Activated B cell treated with CpG ODN at 0.5 μM for 24 hours (primary cell): Measurements from ENCODE around the gene INTS6. TPM values are rescaled to one million over a fixed set of nuclear protein-coding genes. Genes with fewer than 3 reads are reported as not detected.

Source experiments
- ATAC-seq: fragments of 200-7000 bp; cut with Tn5 transposase; one replicate; pipeline ENCODE4 v1.10.0; 2021; ENCODE audit warnings: low read depth, mild to moderate bottlenecking, moderate library complexity
- CTCF ChIA-PET: fragments of 350-600 bp; sonication (Branson Sonifier 250); formaldehyde crosslinking; loops from one replicate; lab custom pipeline; 2021; ENCODE audit warnings: antibody characterized with exemption; lab: Charles Lee
- POLR2A ChIA-PET: fragments of 350-600 bp; sonication (Branson Sonifier 250); formaldehyde crosslinking; loops from one replicate; lab custom pipeline; 2021; ENCODE audit warnings: antibody characterized with exemption; lab: Charles Lee
- DNase-seq: peaks from one replicate; pipeline ENCODE4 v3.0.0; 2022
- H3K27ac Mint-ChIP-seq: one replicate; pipeline ENCODE4 v1.8.0; 2020; ENCODE audit warnings: mixed read lengths
- H3K27me3 Mint-ChIP-seq: one replicate; pipeline ENCODE4 v1.8.0; 2021; ENCODE audit warnings: mixed read lengths
- H3K36me3 Mint-ChIP-seq: one replicate; pipeline ENCODE4 v1.8.0; 2021; ENCODE audit warnings: low read depth, mixed read lengths
- H3K4me1 Mint-ChIP-seq: one replicate; pipeline ENCODE4 v1.8.0; 2021; ENCODE audit warnings: mixed read lengths
- H3K4me3 Mint-ChIP-seq: one replicate; pipeline ENCODE4 v1.8.0; 2020; ENCODE audit warnings: mild to moderate bottlenecking, mixed read lengths
- H3K9me3 Mint-ChIP-seq: one replicate; pipeline ENCODE4 v1.8.0; 2020; ENCODE audit warnings: mixed read lengths
- CTCF ChIP-seq: fragments of 200-600 bp; IDR thresholded peaks from one replicate; pipeline ENCODE4 v1.8.0; 2022; ENCODE audit warnings: antibody characterized with exemption, mild to moderate bottlenecking
- intact Hi-C: fragments of 100-400 bp; cut with micrococcal nuclease; formaldehyde crosslinking; loops from one replicate; pipeline ENCODE4 v1.15.1; 2024
- total RNA-seq: library from RNA; stranded (reverse); gene quantifications from 2 replicates; pipeline ENCODE4 v1.2.3, GENCODE V29; 2022

The INTS6 gene
- total RNA-seq, 1 donor from 2014 or later, result 68.7 TPM

GRCh38 chr13:51357928-51358595 is 94.8 kb downstream of the INTS6 start:
- intact Hi-C loops, result no loop called here
- H3K27ac Mint-ChIP-seq, result no peak overlapping the region
- no peaks in the 10 kb centered on the region for H3K27me3 Mint-ChIP-seq
- no peak overlapping the region for H3K4me3 Mint-ChIP-seq
- CTCF ChIA-PET, result no interaction called here
- TF ChIP-seq CTCF, result no peak
- no peaks in the 10 kb centered on the region for H3K4me1 Mint-ChIP-seq
- no peaks in the 10 kb centered on the region for H3K9me3 Mint-ChIP-seq
- H3K36me3 Mint-ChIP-seq, result peaks cover 18% of the 10 kb centered on the region
- DNase-seq, result no peak
- no peak for ATAC-seq
- POLR2A ChIA-PET, result no interaction called here

- no peaks in the 10 kb centered on the region for H3K9me3 Mint-ChIP-seq
- no peak for TF ChIP-seq CTCF
- H3K36me3 Mint-ChIP-seq, result peaks cover 2% of the 10 kb centered on the region
- no peak for ATAC-seq
- no peak for DNase-seq
- ChIA-PET POLR2A (no interaction called here), CTCF (no interaction called here)
- no peaks in the 10 kb centered on the region for H3K27me3 Mint-ChIP-seq
- intact Hi-C loops, result no loop called here
- no peak overlapping the region for H3K4me3 Mint-ChIP-seq
- H3K27ac Mint-ChIP-seq, result no peak overlapping the region
- no peaks in the 10 kb centered on the region for H3K4me1 Mint-ChIP-seq
These were observed 97.6 kb downstream of the INTS6 start for GRCh38 chr13:51355217-51355616.

- H3K4me1 Mint-ChIP-seq, result no peaks in the 10 kb centered on the region
- H3K9me3 Mint-ChIP-seq, result no peaks in the 10 kb centered on the region
- no peaks in the 10 kb centered on the region for H3K27me3 Mint-ChIP-seq
- POLR2A ChIA-PET, result no interaction called here
- H3K36me3 Mint-ChIP-seq, result peaks cover 2% of the 10 kb centered on the region
- no peak for DNase-seq
- H3K27ac Mint-ChIP-seq, result no peak overlapping the region
- intact Hi-C loops, result no loop called here
- H3K4me3 Mint-ChIP-seq, result no peak overlapping the region
- no peak for TF ChIP-seq CTCF
- ATAC-seq, result no peak
- CTCF ChIA-PET, result no interaction called here
These were observed 103.8 kb downstream of the INTS6 start for GRCh38 chr13:51349016-51349415.

GRCh38 chr13:51348069-51348967 is 104.5 kb downstream of the INTS6 start:
- POLR2A ChIA-PET, result no interaction called here

More at GRCh38 chr13:51348069-51348967, 104.5 kb downstream of the INTS6 start:
- no peaks in the 10 kb centered on the region for H3K27me3 Mint-ChIP-seq
- CTCF ChIA-PET, result no interaction called here
- H3K4me1 Mint-ChIP-seq, result no peaks in the 10 kb centered on the region
- no peak for TF ChIP-seq CTCF
- intact Hi-C loops, result no loop called here
- H3K36me3 Mint-ChIP-seq, result peaks cover 2% of the 10 kb centered on the region
- H3K27ac Mint-ChIP-seq, result no peak overlapping the region
- ATAC-seq (no peak), DNase-seq (no peak)
- no peaks in the 10 kb centered on the region for H3K9me3 Mint-ChIP-seq
- H3K4me3 Mint-ChIP-seq, result no peak overlapping the region
